Brain microvascular endothelial cell (primary cell): ENCODE results near the gene IFT43.

Source experiments
- DNase-seq: peaks from one replicate; pipeline ENCODE4 v3.0.0-alpha.2; 2020
- H3K27ac ChIP-seq: fragments of 250-450 bp; sonication (Bioruptor Pico); 2 replicates; pipeline ENCODE4 v1.5.1; 2020; ENCODE audit warnings: mild to moderate bottlenecking, moderate library complexity
- H3K27me3 ChIP-seq: fragments of 250-450 bp; sonication (Bioruptor Pico); replicated peaks from 2 replicates; pipeline ENCODE4 v1.5.1; 2020; ENCODE audit warnings: mild to moderate bottlenecking
- H3K36me3 ChIP-seq: fragments of 250-450 bp; sonication (Bioruptor Pico); replicated peaks from 2 replicates; pipeline ENCODE4 v1.5.1; 2020; ENCODE audit warnings: mild to moderate bottlenecking
- H3K4me3 ChIP-seq: 2 replicates; pipeline ENCODE4 v1.5.1; 2011; ENCODE audit warnings: low read depth, mild to moderate bottlenecking, control low read depth, low read length, moderate library complexity
- in situ Hi-C: cut with HindIII; loops from 2 replicates; pipeline ENCODE4 v1.10.0; 2017; ENCODE audit warnings: low sequenced_read_pairs, low pct_ligation_motif_present
- TF ChIP-seq, protein P1 (sequence below): IDR thresholded peaks from 2 replicates; pipeline ENCODE4 v1.5.1; 2011; ENCODE audit warnings: low read depth, mild to moderate bottlenecking, moderate library complexity, low read length, control low read depth, inconsistent platforms; ENCODE audit errors: missing control alignments

Gene IFT43

DNA sequence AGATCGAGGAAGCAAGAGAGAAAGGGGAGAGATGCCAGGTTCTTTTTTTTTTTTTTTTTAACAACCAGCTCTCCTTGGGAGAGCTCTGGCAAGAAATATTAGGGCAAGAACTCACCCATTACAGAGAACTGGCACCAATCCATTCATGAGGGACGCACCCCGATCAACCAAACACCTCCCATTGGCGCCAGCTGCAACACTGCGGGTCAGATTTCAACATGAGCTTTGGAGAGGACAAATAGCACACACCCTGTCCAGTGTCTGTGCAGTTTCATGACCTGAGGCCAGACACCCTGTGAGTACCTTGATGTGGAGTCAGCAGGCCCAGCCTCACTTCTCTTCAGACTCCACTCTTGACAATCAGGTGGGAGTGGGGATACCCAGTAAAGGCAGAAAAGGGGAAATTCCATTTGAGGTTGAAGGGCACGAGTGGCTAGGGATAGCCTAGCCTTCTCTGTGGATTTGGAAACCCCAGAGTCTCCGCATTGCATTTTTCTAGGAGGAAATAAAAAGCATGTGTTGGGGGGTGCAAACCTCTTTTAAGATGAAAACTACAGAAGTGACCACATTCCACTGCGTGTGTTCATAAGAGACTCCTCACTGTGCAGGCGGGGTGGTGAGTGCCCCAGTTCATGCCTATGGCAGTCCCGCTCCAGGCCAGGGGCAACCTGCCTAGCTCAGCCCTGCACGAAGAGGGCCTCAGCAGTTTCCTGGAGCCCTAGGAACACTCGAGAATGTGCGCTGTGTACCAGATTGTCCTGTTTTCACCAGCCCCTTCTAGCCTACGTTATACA lies 123.7 kb downstream of the IFT43 start:
- TF ChIP-seq, protein P1, sequence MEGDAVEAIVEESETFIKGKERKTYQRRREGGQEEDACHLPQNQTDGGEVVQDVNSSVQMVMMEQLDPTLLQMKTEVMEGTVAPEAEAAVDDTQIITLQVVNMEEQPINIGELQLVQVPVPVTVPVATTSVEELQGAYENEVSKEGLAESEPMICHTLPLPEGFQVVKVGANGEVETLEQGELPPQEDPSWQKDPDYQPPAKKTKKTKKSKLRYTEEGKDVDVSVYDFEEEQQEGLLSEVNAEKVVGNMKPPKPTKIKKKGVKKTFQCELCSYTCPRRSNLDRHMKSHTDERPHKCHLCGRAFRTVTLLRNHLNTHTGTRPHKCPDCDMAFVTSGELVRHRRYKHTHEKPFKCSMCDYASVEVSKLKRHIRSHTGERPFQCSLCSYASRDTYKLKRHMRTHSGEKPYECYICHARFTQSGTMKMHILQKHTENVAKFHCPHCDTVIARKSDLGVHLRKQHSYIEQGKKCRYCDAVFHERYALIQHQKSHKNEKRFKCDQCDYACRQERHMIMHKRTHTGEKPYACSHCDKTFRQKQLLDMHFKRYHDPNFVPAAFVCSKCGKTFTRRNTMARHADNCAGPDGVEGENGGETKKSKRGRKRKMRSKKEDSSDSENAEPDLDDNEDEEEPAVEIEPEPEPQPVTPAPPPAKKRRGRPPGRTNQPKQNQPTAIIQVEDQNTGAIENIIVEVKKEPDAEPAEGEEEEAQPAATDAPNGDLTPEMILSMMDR, result no peak
- no peaks in the 10 kb centered on the region for H3K36me3 ChIP-seq
- no peaks in the 10 kb centered on the region for H3K27me3 ChIP-seq
- no peak overlapping the region for H3K27ac ChIP-seq
- in situ Hi-C loops, result no loop called here
- no peak overlapping the region for H3K4me3 ChIP-seq
- no peak for DNase-seq

GRCh38 chr14:76112889-76113624 lies 127.5 kb downstream of the IFT43 start:
- in situ Hi-C loops, result no loop called here
- no peak overlapping the region for H3K4me3 ChIP-seq
- DNase-seq, result no peak
- TF ChIP-seq, protein P1, result no peak
- H3K27me3 ChIP-seq, result no peaks in the 10 kb centered on the region
- H3K27ac ChIP-seq, result no peak overlapping the region
- no peaks in the 10 kb centered on the region for H3K36me3 ChIP-seq

GRCh38 chr14:76113691-76114090 lies 128.1 kb downstream of the IFT43 start:
- Histone ChIP-seq H3K4me3 (no peak overlapping the region), H3K27me3 (no peaks in the 10 kb centered on the region)
- in situ Hi-C loops, result no loop called here

DNA sequence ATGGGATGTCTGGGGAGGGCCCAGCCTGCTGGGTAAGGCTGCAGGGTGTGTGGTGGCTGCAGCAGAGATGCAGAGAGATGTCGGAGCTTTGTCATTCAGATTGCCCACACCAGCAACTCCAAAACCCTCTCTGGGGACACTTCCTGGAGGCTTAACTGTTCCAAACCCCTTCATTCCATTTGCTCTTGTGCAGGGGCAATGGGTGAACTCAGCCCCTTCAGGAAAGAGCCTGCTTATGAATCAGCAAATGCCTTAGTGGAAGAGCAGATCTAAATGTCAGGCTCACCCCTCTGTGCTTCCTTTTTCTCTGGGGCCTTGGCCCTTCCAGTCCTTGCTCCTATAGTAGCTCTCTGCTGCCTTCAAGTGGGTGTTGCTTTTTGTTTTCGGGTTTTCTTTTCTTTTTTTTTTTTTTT lies 129.5 kb downstream of the IFT43 start:
- DNase-seq, result no peak
- Histone ChIP-seq H3K27ac (no peak overlapping the region), H3K36me3 (no peaks in the 10 kb centered on the region), H3K4me3 (no peak overlapping the region), H3K27me3 (no peaks in the 10 kb centered on the region)
- in situ Hi-C loops, result no loop called here
- TF ChIP-seq, protein P1, result no peak

More at GRCh38 chr14:76113691-76114090, 128.1 kb downstream of the IFT43 start:
- TF ChIP-seq, protein P1, result no peak
- no peak overlapping the region for H3K27ac ChIP-seq
- no peak for DNase-seq
- H3K36me3 ChIP-seq, result no peaks in the 10 kb centered on the region

GRCh38 chr14:76117789-76118484 lies 132.4 kb downstream of the IFT43 start:
- Histone ChIP-seq H3K27me3 (no peaks in the 10 kb centered on the region), H3K4me3 (no peak overlapping the region), H3K27ac (no peak overlapping the region), H3K36me3 (no peaks in the 10 kb centered on the region)
- DNase-seq, result no peak
- TF ChIP-seq, protein P1, result no peak
- in situ Hi-C loops, result no loop called here
